ENCODE measurements around the gene C6. TPM values are rescaled to one million over a fixed set of nuclear protein-coding genes. Genes with fewer than 3 reads are reported as not detected.

Gene C6
- not detected in 2 replicates for total RNA-seq (ENCODE audit: low replicate concordance)

DNA sequence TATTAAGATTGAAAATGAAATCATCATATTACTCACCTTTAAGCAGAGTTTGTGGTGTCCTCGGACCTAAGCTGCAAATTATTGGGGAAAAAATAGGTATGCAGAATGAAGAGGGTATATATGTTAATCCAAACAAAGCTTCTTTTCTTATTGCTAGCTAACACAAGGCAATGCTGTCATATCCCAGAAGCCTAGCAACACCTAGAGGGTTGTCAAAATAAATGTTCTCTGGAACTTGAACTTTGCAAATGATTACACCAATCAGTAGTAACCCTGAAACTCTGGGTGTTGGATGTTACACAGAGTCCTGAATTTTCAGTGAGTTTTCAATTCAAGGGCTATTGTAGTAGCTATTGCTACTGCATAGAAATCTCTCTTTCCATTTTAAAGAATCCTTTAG, at the start of gene C6:
C6 (minus strand) TSS at position 193 of the 400 bp plus-strand sequence. CDS start 10,302 bp downstream, outside the sequence.
- no peak within 1 kb of the TSS for H3K4me3 ChIP-seq
- no peaks in the 10 kb centered on the region for H3K9me3 Mint-ChIP-seq
- H2AFZ ChIP-seq (replicated peaks), result no peak within 1 kb of the TSS
- H3K4me1 Mint-ChIP-seq, result no peaks in the 10 kb centered on the region
- no peaks in the 10 kb centered on the region for H3K36me3 Mint-ChIP-seq
- no peaks in the 10 kb centered on the region for H3K27me3 ChIP-seq
- H3K27ac Mint-ChIP-seq, result no peak within 1 kb of the TSS
- no peaks in the 10 kb centered on the region for H3K27me3 Mint-ChIP-seq (ENCODE audit: insufficient read depth, low read depth)
- no peaks in the 10 kb centered on the region for H3F3A ChIP-seq (ENCODE audit: low read depth)
- H3K27ac ChIP-seq, result no peak within 1 kb of the TSS
- no peak for DNase-seq (ENCODE audit: low spot score)
- no peaks in the 10 kb centered on the region for H3K9me3 ChIP-seq (ENCODE audit: low read depth)
- H3K4me3 Mint-ChIP-seq, result no peak within 1 kb of the TSS
- no peaks in the 10 kb centered on the region for H3K4me1 ChIP-seq
- H3K36me3 ChIP-seq, result no peaks in the 10 kb centered on the region
- TF ChIP-seq EZH2 (IDR thresholded peaks at IDR 0.05) (no peak), EZH2phosphoT487 (IDR thresholded peaks at IDR 0.05) (no peak)
- TF ChIP-seq, protein P1, sequence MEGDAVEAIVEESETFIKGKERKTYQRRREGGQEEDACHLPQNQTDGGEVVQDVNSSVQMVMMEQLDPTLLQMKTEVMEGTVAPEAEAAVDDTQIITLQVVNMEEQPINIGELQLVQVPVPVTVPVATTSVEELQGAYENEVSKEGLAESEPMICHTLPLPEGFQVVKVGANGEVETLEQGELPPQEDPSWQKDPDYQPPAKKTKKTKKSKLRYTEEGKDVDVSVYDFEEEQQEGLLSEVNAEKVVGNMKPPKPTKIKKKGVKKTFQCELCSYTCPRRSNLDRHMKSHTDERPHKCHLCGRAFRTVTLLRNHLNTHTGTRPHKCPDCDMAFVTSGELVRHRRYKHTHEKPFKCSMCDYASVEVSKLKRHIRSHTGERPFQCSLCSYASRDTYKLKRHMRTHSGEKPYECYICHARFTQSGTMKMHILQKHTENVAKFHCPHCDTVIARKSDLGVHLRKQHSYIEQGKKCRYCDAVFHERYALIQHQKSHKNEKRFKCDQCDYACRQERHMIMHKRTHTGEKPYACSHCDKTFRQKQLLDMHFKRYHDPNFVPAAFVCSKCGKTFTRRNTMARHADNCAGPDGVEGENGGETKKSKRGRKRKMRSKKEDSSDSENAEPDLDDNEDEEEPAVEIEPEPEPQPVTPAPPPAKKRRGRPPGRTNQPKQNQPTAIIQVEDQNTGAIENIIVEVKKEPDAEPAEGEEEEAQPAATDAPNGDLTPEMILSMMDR (IDR thresholded peaks at IDR 0.05), result no peak
- H3K4me2 ChIP-seq, result no peak within 1 kb of the TSS
- H3K9ac ChIP-seq, result no peak within 1 kb of the TSS
- H4K20me1 ChIP-seq (ENCODE audit: low read depth), result no peaks in the 10 kb centered on the region
- no peaks in the 10 kb centered on the region for H3K79me2 ChIP-seq (ENCODE audit: low read depth)

DNA sequence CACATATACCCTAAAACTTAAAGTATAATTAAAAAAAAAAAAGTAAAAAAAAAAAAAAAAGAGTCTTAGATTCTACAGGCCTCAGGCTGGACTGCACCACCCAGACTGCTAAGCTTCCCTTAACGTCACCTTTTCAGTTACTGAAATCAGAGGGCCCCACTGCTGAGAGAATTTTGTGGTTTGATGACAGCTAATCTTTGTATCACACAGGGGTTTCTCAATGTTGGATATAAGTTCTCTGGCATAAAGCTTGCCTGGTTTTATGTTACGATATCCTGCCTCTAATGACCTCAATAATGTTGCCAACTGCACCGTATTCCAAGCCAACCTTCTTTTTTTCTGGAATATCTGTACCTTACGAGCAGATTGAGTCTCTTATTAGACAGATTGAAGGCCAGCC, 43.1 kb upstream of the C6 start:
- no peak overlapping the region for H3K4me2 ChIP-seq
- no peaks in the 10 kb centered on the region for H3K79me2 ChIP-seq (ENCODE audit: low read depth)
- no peaks in the 10 kb centered on the region for H3K4me1 ChIP-seq
- H2AFZ ChIP-seq (replicated peaks), result no peak overlapping the region
- Mint-ChIP-seq H3K27me3 (ENCODE audit: insufficient read depth, low read depth) (no peaks in the 10 kb centered on the region), H3K9me3 (no peaks in the 10 kb centered on the region), H3K36me3 (no peaks in the 10 kb centered on the region), H3K4me3 (no peak overlapping the region), H3K27ac (no peak overlapping the region), H3K4me1 (no peaks in the 10 kb centered on the region)
- no peak overlapping the region for H3K9ac ChIP-seq
- no peak for DNase-seq (ENCODE audit: low spot score)
- no peaks in the 10 kb centered on the region for H3K9me3 ChIP-seq (ENCODE audit: low read depth)
- no peak overlapping the region for H3K27ac ChIP-seq
- H3K4me3 ChIP-seq, result no peak overlapping the region
- H3K36me3 ChIP-seq, result no peaks in the 10 kb centered on the region
- H3F3A ChIP-seq (ENCODE audit: low read depth), result no peaks in the 10 kb centered on the region
- TF ChIP-seq, protein P1 (IDR thresholded peaks at IDR 0.05), result no peak
- TF ChIP-seq EZH2phosphoT487 (IDR thresholded peaks at IDR 0.05) (no peak), EZH2 (IDR thresholded peaks at IDR 0.05) (no peak)
- no peaks in the 10 kb centered on the region for H4K20me1 ChIP-seq (ENCODE audit: low read depth)
- H3K27me3 ChIP-seq, result no peaks in the 10 kb centered on the region

- no peak for DNase-seq (ENCODE audit: low spot score)
- no peaks in the 10 kb centered on the region for H3K79me2 ChIP-seq (ENCODE audit: low read depth)
Measured at GRCh38 chr5:41253109-41253508, 39.8 kb upstream of the C6 start.

More at GRCh38 chr5:41253109-41253508, 39.8 kb upstream of the C6 start:
- TF ChIP-seq, protein P1 (IDR thresholded peaks at IDR 0.05), result no peak
- TF ChIP-seq EZH2 (IDR thresholded peaks at IDR 0.05), result no peak
- TF ChIP-seq EZH2phosphoT487 (IDR thresholded peaks at IDR 0.05), result no peak
- Histone ChIP-seq H3F3A (ENCODE audit: low read depth) (no peaks in the 10 kb centered on the region), H3K27me3 (no peaks in the 10 kb centered on the region), H3K9ac (no peak overlapping the region), H3K9me3 (ENCODE audit: low read depth) (no peaks in the 10 kb centered on the region), H3K4me1 (no peaks in the 10 kb centered on the region), H2AFZ (replicated peaks) (no peak overlapping the region), H4K20me1 (ENCODE audit: low read depth) (no peaks in the 10 kb centered on the region), H3K4me3 (no peak overlapping the region), H3K4me2 (no peak overlapping the region), H3K27ac (no peak overlapping the region), H3K36me3 (no peaks in the 10 kb centered on the region)
- Mint-ChIP-seq H3K27ac (no peak overlapping the region), H3K4me3 (no peak overlapping the region), H3K4me1 (no peaks in the 10 kb centered on the region), H3K9me3 (no peaks in the 10 kb centered on the region), H3K27me3 (ENCODE audit: insufficient read depth, low read depth) (peaks cover 2% of the 10 kb centered on the region), H3K36me3 (no peaks in the 10 kb centered on the region)
